Femur (tissue), 1 donor: ENCODE measurements around the gene STAT1.
"Not testable (repeated sequence)": the region's sequence is repeated elsewhere in the genome, so short reads cannot be mapped to it uniquely, and the experiment has no call there.

ENCODE experiments used
- DNase-seq: peaks from one replicate; pipeline ENCODE4 v3.0.0-alpha.2; 2017

STAT1 gene

DNA sequence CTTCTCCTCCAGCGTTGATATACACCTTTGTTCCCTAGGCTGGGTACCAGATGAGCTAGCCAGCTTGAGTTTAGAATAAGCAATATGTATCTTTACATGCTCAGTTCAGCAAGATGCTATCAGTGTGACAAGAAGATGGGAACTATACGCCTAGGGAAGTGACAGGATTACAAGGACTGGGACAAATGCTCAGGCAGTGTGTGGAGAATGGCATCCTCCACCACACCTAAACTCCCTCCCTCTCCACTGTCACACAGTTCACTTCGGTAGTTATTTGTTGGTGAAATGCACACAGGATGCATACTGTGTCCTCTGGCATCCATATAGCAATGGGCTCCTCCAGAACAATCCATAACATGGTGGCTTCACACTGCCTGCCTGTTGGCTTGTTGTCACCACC lies 7.7 kb downstream of the STAT1 start:
- DNase-seq = no peak

DNA sequence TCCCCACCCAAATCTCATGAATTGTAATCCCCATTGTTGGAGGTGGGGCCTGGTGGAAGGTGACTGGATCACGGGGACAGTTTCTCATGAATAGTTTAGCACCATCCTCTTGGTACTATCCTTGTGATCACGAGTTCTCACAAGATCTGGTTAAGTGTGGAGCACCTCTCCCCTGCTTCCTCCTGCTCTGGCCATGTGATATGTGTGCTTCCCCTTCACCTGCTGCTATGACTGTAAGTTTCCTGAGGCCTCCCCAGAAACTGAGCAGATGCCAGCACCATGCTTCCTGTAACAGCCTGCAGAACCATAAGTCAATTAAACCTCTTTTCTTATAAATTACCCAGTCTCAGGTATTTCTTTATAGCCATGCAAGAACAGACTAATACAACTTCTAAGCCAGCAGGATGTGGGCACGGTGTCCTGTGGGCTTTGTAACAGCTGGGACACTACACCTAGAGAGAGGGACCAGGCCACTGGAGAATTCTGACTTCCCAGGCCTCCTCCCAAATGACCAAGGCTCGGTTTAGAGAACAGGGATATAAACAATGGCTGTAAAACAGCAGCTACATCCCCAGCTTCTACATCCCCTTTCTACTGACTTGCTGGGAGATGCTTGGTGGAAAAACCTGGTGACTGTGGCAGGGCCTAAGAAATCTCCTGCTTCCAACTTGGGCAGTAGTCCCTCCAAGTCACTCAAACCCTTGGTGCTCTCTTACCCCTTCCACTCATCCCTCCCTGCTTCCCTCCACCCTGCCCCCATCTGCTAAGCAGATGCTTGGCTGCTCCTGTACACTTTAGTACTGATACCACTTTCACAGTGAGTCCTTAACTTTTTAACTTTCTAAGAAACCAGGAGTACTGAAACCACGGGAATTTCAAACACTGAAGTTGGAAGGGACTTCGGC lies 10.3 kb downstream of the STAT1 start:
- DNase-seq = no peak

DNA sequence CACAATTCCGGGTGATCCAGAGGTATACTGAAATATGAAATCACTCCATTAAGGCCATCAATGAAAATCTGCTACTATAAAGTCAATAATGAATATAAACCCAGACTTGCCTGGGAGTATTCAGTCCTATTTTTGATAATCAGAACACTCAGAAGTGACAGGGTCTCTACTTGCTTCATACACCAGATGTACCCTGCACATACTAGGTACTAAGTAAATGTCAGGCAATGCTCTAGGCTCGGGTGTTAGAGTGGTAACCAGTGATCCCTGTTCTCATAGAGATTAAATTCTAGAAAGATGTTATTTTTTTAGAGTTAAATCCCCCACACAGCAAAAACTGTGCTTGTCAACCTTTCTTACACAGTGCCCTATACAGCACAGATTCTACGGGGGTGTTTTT lies 12.3 kb downstream of the STAT1 start:
- no peak for DNase-seq

DNA sequence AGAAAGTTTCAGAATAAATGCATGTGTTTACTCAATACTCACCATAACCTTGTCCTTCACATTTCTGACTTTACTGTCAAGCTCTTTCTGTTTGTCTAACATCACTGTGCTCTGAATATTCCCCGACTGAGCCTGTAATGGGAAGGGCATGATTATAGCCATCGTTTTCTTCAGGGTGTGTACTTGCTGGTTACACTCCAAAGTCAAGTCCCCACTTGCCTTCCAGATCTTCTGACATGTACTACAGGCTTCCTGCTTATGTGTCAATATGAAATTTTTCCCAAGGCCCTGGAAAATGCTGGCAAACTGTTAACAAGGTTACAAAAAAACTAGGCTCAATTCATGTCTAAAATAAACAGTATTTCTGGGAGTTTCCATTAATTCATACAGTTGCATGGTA lies 12.9 kb downstream of the STAT1 start:
- DNase-seq = no peak

DNA sequence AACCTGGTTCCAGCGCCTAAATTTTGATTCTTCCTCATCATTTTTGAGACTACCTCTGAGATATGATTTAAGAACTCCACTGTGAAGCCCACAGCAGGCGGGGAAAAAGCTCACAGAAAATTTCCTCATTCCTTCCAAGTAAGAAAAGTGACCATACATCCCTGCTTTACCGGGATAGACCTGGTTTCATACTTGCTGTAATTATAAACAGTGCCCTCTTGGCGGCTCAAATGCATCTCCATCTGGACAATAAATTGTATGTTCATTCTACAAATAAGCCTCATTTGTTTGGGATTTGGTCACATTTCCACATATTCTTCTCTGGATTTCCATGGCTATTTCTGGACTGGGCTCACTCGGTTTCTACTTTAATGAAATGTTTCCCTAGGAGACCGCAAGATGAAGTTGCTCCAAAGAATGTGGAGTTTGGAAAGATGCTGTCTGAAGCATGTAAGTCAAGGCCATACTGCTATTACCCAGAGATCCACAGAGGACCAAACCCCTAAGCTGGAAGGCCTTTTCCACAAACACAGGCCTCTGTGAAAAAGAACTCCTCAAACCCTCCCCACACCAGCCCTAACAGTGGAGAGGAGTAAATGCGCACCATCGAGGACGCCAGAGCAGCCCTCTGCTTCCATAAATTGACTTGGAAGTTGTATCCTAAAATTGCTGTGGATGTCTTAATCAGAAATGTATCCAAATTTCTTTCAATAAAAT lies 13.9 kb downstream of the STAT1 start:
- DNase-seq = no peak

DNA sequence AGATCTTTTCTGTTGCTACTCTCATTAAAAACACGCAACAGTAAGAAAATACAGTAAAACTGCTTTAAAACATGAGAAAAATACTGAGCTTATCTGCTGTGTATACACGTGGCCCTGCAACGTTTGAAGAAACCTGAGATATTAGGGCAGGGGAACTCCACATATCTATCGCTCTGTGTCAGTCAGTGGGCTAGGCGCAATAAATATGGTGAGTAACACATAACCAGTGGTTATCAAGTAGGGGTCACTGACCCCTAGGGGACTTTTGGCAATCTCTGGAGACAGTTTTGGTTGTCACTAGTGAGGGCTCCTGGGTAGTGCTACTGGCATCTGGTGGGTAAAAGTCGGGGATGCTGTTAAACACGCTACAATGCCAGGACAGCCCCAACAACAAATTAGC lies 14.9 kb downstream of the STAT1 start:
- no peak for DNase-seq

DNA sequence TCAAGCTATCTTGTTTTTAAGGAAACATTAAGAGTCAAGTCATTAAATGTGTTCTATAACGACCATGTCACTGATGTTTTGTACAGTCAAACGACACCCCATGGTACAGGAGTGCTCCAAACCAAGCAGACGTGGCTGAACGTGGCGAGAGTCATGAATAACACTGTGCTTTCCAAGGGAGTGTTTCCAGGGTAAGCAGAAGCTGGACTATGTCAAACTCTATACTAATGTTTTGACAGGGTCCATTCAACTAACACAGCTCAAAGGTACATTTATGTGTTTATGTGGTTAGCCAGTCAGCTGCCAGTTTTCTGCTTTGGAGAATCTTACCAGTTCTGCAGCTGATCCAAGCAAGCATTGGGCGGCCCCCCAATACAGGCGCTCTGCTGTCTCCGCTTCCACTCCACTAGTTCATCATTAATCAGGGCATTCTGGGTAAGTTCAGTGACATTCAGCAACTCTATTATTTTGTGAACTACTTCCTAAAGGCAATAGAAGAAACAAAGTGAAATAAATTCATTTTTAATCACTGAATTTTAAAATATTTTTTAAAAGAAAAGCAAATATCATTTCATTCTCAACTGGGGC lies 16.4 kb downstream of the STAT1 start:
- no peak for DNase-seq

DNA sequence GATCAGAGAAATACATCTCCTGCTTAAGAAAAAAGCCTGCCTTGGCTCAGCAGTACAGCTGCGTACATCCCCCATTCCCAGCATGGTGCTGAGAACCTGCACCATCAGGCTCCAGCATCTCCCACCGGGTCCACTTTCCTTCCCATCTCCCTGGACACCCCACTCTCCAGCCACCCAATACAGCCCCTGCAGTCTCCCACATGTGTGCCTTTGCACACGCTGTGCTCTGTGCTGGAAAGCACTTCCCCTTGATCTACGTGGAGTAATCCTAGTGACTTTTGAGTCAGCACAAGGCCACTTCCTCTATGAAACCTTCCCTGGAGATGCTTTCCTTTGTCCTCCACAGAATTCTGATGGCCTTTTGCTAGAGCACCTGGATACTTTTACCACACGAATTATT lies 17.0 kb downstream of the STAT1 start:
- no peak for DNase-seq

DNA sequence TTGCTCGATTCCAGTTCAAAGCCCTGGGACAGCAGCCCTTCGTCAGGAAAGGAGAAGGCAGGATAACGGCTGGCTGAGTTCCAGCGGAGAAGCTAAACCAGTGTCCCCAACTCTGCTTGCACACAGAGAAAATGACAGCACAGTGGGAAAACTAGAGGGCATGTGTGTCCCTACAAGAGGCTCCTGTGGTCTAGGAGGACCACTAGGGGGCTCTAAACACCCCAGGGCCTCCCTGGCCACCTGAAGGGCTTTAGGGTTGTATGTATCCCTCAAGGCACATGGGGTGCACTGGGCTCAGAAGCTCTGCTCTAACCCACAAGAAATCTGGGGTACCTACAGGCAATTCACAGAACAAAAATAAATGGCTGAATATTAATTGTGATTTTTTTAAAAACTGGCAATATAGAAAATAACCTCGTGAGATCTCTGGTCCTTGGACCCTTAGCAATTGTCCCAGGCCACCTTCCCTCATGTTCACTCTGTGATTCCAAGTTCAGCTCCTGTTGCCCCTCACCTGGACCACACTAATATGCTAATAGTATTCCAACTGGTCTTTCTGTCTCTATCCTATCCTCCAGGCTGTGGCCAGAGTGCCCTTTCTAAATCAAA lies 17.5 kb downstream of the STAT1 start:
- no peak for DNase-seq

DNA sequence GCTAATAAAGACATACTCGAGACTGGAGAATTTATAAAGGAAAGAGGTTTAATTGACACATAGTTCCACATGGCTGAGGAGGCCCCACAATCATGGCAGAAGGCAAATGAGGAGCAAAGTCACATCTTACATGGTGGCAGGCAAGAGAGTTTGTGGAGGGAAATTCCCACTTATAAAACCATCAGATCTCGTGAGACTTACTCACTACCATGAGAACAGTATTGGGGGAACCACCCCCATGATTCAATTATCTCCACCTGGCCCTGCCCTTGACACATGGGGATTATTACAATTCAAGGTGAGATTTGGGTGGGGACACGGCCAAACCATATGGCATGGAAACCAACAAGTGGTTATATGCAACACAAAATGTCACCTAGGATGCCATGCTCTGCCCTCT lies 18.7 kb downstream of the STAT1 start:
- not testable (repeated sequence) for DNase-seq

DNA sequence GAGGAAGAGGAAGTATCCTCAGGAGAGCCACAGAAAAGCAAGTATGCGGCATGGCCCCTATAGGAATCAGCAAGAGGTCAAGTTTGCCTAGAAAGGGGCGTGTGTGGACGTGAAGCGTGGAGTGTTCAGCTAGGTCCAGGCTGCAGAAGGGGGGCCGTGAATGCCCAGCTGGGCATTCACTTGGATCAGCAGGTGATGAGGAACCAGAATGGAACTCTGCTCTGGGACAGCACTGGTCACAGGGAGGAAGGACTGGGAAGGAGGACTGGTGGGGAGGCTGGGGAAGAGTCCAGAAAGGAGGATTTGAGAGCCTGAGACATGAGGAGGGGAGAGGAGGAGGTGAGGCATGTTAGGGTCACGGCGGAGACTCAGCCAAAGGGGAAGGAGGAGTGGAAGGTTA lies 19.8 kb downstream of the STAT1 start:
- DNase-seq = no peak

DNA sequence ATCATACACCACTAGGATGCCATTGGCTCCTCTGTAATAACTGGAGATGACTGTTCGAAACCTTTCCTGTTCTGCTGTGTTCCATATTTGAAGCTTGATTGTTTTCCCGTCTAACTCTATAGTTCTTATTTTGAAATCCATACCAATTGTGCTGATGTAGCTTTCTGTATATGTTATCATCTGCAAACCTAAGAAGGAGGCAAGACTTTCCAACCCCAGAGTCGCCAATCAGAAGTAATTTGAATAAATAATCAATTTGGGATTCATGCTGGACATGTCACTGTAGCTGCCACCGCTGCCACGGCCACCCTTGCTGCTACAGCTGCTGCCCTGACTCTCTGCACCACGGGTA lies 20.7 kb downstream of the STAT1 start:
- DNase-seq = no peak

DNA sequence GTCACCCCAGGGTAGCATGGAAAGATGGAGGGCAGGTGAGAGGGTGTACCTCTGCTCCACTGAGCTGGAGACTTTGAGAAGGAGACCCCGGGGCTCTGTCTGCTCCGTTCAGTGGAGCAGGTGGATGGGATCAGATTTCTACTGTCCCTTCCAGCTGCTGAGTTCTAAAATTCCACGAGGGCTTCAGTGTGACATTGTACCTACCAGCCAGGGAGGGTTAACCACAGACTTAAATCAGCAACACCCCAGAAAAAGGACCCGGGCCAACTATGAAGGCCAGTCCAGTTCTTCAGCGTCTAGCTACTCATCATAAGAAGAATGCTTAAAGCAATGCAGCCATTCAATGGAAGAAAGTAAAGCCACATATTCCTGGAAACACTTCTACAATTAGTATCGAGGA lies 23.8 kb downstream of the STAT1 start:
- DNase-seq = no peak

DNA sequence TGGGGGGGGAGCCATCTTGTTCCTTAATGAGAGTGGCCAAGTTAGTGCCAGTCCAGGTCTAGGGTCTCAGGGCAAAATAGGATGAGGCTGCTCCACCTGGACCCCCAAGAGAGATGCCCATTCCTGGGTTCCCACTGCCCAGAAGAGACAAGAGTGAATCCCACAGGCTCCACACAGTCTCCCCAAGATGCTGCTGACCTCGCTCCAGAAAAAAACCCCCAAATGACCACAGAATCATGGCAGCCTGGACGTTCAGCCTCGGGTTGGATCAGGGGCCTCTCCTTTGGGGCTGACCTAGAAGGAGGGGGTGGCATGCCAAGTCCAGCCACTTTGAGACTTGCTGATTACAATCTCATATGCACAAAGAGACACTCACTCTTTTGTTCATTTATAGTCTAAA lies 25.1 kb downstream of the STAT1 start:
- no peak for DNase-seq

DNA sequence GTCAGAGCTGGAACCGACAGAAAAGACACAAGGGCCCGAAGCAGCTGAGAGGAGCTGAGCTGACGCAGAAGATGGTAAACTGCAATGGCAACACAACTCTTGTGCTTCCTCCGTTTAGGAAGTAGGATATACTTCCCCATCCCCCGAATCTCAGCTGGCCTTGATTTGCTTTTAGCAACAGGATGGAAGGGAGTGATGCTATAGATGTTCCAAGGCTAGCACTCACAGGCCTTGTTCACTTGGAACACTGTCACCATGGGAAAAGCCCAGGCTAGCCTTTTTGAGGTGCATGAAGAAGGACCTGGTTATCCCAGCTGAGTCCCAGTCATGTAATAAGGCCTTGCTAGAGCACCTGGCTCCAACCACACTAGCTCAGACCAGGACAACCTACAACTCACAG lies 26.0 kb downstream of the STAT1 start:
- DNase-seq = no peak

DNA sequence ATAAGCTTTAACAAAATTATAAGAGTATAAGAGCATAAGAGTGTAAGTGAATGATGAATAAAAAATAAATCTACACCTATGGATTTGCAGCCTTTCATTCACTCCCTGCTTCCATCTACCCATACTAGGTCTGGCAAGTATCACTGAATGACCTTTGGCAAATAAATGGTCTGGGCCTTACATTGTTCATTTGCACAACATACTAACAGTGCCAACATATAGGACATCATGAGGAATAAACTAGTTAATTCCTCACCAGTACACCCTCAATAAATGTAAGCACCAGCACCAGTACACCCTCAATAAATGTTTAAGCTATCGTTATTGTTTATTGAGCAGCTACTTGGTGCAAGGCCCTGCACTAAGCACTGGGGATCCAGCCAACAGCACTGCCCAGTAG lies 26.9 kb downstream of the STAT1 start:
- no peak for DNase-seq

DNA sequence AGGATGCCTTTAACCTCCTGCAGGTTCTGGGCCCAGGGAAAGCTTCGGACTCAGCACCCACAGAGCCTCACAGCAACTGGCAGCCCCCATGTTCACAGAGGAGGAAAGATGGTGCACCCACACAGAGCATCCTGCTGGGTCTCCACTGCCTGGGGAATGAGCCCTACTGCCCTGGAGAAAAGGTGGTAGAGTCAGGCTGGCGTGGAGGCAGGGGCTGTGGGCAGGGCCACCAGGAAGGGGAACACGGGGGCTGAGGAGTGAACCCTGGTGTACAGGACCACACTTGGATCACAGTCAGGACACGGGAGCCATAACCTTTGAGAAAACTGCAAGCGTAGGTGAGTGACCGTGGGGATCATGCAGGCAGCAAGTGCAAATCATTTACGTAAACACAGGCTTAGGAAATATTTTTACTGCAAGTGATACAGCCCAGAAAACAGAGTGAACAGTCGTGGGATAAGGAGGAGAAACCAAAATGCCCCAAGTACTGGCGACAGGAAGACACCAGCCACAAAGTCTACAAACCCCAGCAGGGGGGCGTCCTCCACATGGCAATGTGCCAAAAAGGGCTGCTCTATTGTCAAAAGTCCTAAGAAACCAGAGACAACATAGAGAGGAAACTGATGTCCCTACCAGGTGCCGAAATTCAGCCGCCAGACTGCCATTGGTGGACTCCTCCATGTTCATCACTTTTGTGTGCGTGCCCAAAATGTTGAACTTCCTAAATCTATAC lies 27.6 kb downstream of the STAT1 start:
- no peak for DNase-seq

DNA sequence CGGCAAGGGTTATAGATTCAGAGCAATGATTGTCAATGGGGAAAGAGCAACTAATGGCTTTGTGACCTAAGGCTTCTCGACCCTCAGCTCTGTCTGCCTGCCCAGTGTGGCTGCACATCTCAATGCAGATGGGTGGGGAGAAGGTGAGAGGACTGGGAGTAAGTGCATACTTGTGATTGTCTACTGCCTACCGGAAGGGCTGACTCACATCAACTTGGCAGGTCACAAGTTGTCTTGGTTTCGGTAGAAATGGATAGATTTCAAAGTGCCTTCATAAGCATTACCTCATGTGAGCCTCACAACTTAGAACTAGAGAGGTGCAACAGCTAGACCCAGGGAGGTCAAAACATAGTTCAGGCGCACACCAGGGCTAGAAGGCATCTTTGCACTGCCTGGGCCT lies 29.4 kb downstream of the STAT1 start:
- DNase-seq = no peak

DNA sequence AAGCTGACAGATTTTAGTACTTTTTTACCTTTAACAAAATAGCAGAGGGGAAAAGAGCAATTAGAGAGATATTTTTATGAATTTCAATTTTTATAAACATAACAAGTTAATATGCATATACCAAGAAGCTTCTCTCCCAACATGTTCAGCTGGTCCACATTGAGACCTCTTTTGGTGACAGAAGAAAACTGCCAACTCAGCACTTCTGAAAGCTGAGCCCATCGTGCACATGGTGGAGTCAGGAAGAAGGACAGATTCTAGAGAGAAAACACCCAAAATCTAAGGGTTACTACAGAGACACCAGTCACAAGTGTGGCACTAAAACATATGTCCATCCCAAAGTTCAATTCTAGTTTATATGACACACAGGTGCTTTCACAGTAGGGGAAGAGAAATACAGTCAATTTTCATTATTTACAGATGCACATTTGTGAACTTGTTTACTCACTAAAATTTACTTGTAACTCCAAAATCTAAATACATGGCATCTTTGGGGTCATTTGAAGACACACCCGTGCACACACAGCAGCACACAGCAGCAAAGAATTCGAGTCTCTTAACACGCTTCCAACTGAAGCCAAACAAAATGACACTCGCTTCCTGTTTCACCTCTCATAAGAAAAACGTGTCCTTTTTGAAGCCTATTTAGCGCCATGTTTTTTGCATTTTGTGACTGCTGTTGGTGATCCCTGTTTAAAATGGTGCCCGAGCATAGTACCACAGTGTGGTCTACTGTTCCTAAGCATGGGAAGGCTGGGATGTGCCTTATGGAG lies 31.5 kb downstream of the STAT1 start:
- no peak for DNase-seq

DNA sequence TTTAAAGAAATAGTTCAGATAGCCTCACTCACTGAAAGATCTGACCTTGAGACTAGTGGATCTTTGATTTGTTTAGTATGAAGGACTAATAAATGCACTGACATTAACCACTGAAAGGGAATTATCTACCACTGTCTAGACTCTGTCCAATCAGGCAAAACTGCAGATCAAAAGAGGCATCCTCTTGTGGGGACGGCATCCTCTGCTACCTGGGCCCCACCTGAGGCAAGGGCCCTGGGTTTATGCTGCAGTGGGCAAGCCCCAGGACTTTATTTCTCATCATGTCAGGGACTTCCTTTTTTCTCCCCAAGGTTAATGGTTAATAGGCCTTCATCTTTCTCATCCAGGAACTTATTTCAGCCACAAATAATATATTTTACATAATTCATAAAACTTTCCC lies 32.2 kb downstream of the STAT1 start:
- no peak for DNase-seq

DNA sequence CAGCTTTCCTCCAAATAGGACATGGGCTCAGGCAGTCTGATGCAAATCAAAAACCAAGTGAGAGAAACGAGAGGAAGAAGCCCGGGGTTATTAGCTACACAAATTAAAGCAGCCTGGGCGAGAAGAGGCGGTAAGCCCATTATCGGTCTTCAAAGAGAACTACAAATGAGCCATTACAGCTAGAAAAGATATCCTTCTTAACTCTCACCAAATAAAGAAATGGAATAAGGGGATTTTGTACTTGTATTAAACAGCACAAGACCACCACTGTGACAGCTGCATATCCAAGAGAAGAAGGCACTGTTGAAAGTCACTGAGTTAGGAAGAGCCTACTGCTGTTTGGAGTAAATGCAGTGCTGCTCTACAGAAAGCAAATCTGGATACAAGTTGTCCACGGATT lies 32.6 kb downstream of the STAT1 start:
- DNase-seq = no peak

DNA sequence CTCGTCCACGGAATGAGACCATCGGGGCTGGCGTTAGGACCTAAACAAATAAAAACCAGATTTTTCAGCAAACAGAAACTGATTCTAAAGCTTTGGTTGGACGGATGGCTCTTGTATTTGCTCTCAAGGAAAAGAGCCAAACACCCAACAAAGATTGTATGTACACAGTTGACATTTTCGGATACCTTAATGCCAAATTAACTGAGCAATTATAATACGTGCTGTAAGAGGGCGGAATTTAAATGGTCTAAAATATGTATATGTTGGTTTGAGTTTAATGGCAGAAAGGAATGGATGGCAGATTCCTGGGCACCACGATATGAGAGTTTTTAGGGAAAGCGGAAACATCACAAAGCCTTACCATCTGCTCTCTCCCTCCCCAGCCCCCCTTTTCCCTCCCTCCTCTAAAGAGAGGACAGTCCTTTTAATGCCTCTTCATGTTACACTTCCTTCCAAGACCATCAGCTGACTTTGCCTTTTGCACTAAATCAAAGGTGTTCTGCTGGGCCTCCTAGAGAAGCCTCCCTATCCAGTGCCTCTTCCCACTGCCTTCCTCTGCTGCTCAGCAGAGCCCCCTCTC lies 33.3 kb downstream of the STAT1 start:
- no peak for DNase-seq
